Measurements from ENCODE around the gene STX8.

STX8 gene

GRCh38 chr17:9435165-9435564 lies 140.5 kb downstream of the STX8 start:
- DNase-seq = no peak

DNA sequence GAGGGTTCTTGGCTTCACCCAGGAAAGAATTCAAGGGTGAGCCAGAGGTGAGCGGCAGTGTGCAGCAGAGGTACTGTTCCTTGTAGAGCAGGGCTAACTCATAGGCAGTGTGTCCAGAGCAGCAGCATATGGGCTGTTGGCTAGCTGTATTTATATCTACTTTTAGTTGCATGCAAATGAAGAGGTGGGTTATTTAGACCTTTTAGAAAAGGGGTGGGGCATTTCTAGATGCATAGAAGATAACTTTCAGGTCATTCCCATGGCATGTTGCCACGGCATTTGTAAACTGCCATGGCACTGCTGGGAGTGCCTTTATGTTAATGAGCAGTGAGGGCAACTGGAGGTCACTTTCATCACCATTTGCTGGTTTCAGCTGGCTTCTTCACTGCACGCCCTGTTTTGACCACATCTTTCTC lies 141.0 kb downstream of the STX8 start:
- no peak for DNase-seq

DNA sequence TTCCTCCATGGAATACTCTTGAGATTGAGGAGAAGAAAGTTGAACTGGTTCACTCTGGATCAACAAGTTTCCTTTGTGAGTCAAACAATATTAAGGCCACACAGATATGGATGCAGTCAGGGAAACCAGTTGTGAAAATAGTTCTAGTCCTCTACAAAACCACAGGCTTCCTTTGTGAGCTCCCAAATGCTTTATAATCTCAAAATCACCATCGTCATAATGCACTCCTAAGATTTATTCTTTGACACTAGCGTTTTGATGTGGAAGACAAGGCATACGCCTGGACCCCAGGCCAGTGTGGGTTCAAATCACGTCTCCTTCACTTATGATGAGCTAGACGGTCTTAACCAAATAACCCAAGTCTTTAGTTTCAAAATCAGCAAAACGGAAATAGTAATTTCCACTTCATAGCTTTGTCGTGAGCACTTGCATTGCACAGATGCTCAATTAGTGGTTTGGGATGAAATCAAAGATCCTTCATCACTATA lies 142.6 kb downstream of the STX8 start:
- no peak for DNase-seq

GRCh38 chr17:9432134-9432885 lies 143.3 kb downstream of the STX8 start:
- no peak for DNase-seq

DNA sequence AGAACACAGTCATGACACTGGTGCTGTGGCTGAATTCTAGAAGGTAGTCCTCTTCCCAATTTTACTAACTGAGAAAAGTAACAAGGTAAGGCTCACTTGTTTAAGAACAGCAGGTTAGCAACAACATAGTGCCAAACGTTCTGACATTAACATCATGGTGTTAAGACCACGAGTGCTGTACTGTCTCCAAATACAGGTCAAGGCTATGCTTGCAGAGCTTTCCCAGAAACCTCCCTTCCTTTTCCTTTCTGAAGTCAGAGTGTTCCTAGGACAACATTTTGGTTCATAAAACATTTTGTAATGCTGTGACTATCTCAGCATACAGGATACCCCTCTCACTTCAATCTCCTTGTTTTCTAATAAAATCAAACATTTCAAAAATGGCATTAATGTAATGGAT lies 144.0 kb downstream of the STX8 start:
- DNase-seq = no peak

DNA sequence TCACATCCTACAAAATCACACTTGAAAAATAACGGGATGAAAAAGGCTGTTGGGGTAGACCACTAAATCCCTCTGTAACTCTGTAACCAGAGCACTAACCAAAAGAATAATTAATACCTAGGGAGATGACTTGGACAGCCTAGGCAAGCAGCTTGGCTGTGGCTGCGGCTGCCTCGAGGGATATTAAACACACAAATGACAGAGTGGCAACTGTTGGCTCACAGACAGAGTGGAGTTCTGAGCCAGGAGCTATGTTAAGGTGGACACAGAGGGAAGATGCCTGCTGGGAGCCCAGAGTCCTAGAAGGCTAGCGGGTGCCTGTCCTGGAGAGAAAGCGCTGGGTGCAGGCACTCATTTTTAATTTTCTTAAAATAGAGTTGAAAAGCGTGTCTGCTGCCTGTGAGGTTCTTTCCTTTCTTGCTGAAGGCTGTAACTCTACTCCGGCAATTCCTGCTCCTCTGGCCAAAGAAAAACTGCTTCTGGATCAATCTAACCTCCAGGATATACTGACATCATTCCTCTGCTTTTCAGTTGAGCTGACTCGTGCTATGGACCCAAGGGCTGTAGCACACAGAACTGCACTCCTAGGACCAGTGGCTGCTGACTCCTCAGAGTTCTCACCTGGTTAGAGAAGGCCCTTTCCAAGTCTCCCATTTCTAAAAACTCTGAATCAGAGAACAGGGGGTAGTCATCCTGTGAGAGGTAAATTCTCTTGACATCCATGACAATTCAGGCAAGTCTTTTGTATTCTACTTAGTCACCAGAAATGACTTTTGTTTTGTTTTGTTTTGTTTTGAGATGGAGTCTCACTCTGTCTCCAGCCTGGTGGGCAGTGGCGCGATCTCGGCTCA lies 147.9 kb downstream of the STX8 start:
- no peak for DNase-seq

GRCh38 chr17:9424071-9424640 lies 151.5 kb downstream of the STX8 start:
- no peak for DNase-seq

GRCh38 chr17:9421525-9421924 lies 154.1 kb downstream of the STX8 start:
- no peak for DNase-seq

DNA sequence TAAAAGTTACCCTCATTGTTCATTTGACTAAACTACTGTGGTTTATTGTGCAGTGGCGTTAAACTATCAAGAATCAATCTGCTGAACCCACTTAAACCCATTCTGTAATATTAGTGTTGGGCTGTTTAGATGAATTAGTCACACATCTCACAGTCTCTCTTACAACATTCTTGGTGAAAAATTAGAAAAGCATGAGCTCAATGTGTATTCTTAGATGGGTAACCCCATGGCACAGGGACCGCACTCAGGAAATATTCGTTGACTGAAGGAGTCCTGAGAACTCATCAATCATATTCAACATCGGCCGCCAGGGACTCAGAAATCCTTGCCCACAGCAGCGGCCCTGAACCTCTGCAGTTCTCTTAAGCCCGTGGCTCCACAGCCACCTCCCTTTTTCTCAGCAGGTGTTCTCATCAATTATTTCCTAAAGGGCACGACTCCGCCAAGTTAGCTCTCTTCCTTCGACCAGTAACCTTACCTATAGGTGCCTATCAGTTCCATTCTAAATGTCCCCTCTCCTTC lies 155.6 kb downstream of the STX8 start:
- DNase-seq = no peak

- DNase-seq = no peak
These were observed 161.1 kb downstream of the STX8 start for GRCh38 chr17:9414471-9414870.

DNA sequence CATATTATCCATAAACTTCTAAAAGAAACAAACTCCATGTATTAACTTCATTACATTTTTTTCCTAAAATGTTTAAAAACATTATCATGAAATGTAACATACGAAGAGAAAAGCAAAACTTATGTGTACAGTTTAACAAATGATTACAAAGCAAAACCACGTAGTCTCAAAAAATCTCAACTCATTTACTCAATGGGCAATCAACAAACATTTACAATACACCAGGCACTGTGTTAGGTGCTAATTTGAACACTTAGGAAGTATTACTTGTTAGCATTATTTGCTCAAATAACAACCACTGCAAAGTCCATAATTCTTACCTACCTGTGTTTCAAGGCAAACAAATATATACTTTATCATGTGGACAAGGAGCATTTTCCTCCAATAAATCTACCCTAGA lies 164.9 kb downstream of the STX8 start:
- DNase-seq = no peak

DNA sequence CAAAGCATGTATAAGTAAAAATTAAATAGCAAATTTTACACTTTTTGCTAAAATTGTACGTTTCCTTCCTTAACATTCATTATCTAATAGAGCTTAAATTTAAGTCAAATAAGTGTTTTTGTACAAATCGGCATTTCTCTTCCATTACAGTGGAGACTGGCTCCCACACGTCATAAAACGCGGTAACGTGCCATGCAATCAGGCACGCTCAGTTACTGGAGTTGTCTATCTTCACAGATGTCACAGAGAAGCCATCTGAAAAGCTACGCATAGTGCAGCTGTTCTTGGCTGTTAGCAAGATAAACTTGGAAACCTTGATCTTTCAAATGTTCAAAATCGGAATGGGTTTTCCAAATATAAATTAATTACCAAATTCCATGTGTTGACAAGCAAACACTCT lies 165.3 kb downstream of the STX8 start:
- no peak for DNase-seq

GRCh38 chr17:9409878-9410277 lies 165.7 kb downstream of the STX8 start:
- DNase-seq = no peak

DNA sequence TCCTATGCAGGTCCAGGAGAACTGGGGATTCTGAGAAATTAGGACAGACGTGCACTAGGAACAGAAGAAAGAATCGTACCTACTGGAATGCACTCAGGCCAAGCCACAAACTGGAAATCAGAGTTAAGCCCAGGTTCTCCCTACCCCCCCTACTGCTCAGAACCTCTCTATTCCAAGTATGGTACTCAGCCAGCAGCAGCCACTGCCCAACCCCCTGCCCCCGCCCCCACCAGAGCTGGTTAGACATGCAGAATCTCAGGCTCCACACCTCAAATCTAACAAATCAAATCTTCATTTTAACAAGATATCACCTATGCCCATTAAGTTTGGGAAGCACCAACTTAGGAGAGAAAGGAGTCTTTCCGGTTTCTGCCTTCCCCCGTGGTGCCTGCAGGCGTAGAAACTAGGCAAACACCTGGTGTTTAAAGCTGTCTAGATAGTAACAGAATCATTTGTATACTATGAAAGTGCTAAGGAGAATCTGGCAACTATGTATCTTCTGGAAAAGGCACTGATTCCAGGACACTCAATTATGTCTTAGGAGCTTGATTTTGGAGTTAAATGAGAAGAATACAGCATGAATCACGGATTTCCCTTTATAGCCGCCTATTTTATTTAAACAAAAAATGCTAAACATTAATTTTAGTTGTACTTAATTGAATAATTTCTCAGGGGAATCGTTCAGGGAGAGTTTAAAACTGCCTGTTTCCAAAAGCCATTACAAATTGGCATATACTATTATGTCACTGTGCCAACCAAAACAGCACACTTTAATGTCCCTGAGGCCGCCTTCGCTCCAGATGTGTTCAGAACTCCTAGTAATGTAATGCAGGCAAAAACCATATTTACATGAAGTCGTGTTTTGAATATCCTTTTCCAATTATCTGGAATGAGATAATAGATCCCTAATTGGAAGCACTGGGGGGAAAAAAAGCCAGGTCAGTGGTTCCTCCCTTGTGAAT lies 166.5 kb downstream of the STX8 start:
- DNase-seq = no peak

DNA sequence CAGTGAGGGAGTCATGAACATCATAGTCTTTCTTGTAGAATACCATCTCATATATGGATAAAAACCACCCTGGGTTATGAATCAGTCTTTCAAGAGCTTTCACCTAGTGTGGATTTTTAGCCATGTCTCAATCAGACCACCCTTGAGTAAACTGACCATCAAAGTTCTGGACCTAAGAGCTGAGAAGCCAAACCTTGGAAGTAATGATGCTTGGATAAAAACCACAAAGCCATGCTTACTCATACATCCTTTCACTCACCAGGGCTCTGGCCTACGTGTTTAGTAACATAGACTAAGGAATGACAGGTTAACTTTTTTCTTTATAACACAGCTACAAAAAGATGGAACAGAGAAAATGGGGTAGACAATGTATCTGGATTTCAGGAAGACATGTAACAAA lies 167.2 kb downstream of the STX8 start:
- no peak for DNase-seq

GRCh38 chr17:9406046-9406606 lies 169.5 kb downstream of the STX8 start:
- no peak for DNase-seq

DNA sequence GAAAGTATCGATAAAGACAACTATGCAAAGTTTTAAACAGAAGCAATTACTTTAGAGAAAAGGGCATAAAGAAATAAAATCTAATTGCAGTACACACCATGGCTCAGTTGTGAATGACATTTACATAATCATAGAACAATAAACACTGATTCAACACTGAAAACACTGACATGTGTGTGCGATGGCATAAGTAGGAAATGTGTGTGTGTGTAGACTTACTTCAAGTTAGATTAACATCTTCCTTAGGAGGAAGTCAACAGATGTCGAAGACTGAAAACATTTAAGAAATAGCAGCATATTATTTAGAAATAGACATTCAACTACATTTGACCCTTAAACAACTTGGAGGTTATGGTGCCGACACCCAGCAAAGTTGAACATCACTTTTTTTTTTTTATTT lies 172.4 kb downstream of the STX8 start:
- no peak for DNase-seq

GRCh38 chr17:9402590-9403199 lies 172.9 kb downstream of the STX8 start:
- DNase-seq = peak; percentile 16

DNA sequence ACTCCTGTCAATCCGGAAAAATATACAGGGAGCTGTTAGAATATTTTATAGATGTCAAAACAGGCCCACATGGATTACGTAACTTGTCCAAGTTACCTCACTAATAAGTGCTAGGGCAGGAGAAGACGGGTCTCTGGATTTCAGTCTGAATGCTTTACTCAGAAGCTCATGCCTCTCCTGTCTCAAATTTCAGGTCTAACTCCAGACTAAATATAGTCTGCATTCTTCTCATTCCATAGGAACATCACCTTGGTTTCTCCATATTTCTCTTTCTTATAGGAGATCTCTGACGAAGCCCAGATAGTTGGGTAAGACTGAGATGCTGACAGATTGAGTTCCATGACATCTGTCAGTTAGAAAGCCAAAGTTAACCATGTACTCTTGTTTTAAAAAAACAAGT lies 174.2 kb downstream of the STX8 start:
- no peak for DNase-seq

GRCh38 chr17:9389111-9389527 lies 186.5 kb downstream of the STX8 start:
- DNase-seq = no peak

GRCh38 chr17:9386401-9386800 lies 189.2 kb downstream of the STX8 start:
- DNase-seq = no peak

GRCh38 chr17:9383826-9384225 lies 191.8 kb downstream of the STX8 start:
- no peak for DNase-seq
